DND-41 (cell line): ENCODE results near the gene B4GALNT1.

Experiments used
- ATAC-seq: fragments of 200-7000 bp; cut with Tn5 transposase; 3 replicates; pipeline ENCODE4 v1.9.1; 2021; ENCODE audit warnings: low read depth; ENCODE audit not compliant: insufficient read depth
- DNase-seq: peaks from one replicate; pipeline ENCODE4 v3.0.0-alpha.2; 2020
- H2AFZ ChIP-seq: 2 replicates; pipeline ENCODE4 v1.6.0; 2012; ENCODE audit warnings: low read depth, low read length
- H3K27ac ChIP-seq: 2 replicates; pipeline ENCODE4 v1.5.1; 2012; ENCODE audit warnings: low read length, inconsistent platforms
- H3K27me3 ChIP-seq: fragments of 200-600 bp; sonication (generic); 2 replicates; pipeline ENCODE4 v1.6.0; 2012; ENCODE audit warnings: low read length, mild to moderate bottlenecking, inconsistent platforms; ENCODE audit not compliant: insufficient read depth, poor library complexity
- H3K36me3 ChIP-seq: 2 replicates; pipeline ENCODE4 v1.5.1; 2012; ENCODE audit warnings: low read length, inconsistent platforms; ENCODE audit not compliant: insufficient read depth
- H3K4me1 ChIP-seq: 2 replicates; pipeline ENCODE4 v1.5.1; 2012; ENCODE audit warnings: mild to moderate bottlenecking, low read length; ENCODE audit not compliant: insufficient read depth
- H3K4me2 ChIP-seq: 2 replicates; pipeline ENCODE4 v1.6.0; 2012; ENCODE audit warnings: mild to moderate bottlenecking, moderate library complexity, low read length, inconsistent platforms; ENCODE audit not compliant: insufficient read depth
- H3K4me3 ChIP-seq, 2 experiments: fragments of 200-600 bp in 1 of 2; shearing (Covaris generic) in 1 of 2; 2 replicates each; pipeline ENCODE4 v1.5.1; 2012 to 2016; ENCODE audit warnings: inconsistent platforms in 2 of 2, low read length in 2 of 2, mild to moderate bottlenecking in 2 of 2, low read depth in 1 of 2, moderate library complexity in 1 of 2
- H3K79me2 ChIP-seq: 2 replicates; pipeline ENCODE4 v1.6.0; 2012; ENCODE audit warnings: low read length, inconsistent platforms; ENCODE audit not compliant: insufficient read depth
- H3K9ac ChIP-seq: 2 replicates; pipeline ENCODE4 v1.6.0; 2012; ENCODE audit warnings: low read depth, mild to moderate bottlenecking, inconsistent platforms, low read length, moderate library complexity
- H3K9me3 ChIP-seq: 2 replicates; pipeline ENCODE4 v1.5.1; 2012; ENCODE audit warnings: low read length, moderate library complexity, mild to moderate bottlenecking, inconsistent platforms; ENCODE audit not compliant: insufficient read depth, severe bottlenecking
- H4K20me1 ChIP-seq: 2 replicates; pipeline ENCODE4 v1.6.0; 2012; ENCODE audit warnings: low read length; ENCODE audit not compliant: insufficient read depth
- CTCF ChIP-seq: IDR thresholded peaks from 2 replicates; pipeline ENCODE4 v1.5.1; 2012; ENCODE audit warnings: borderline replicate concordance, low read length, moderate library complexity, mild to moderate bottlenecking; ENCODE audit not compliant: poor library complexity, severe bottlenecking; ENCODE audit errors: extremely low read depth
- EZH2 ChIP-seq: IDR thresholded peaks from 3 replicates; pipeline ENCODE4 v1.6.1; 2012; ENCODE audit warnings: borderline replicate concordance, low read depth, mild to moderate bottlenecking, moderate library complexity, low read length, inconsistent platforms; ENCODE audit not compliant: severe bottlenecking

The B4GALNT1 gene

DNA sequence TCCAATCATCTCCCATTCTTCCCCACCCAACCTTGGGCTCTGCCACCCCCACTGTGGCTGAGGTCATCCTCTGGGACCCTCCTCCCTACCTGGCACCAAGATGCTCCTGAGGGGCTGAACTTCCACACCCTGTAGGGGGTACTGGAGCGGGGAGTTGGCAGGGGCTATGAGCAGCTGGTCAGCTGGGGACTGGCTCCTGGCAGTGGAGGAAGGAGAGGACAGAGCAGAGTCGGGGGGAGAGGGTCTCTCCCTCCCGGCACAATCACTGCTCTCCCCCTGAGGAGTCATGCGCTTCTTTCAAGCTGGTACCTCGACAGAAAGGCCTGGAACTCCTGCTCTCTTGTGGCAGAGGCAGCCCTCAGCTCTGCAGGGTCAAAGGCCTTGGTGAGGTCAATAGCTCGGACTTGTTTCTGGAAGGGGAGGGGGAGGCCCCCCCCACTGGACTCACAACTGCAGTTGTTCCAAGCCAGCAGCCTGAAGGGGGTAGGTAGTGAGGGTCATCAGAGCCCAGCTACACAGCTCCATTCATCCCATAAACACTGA lies 2.0 kb downstream of the B4GALNT1 start:
- no peak for ATAC-seq
- no peaks in the 10 kb centered on the region for H3K79me2 ChIP-seq
- no peak overlapping the region for H3K27ac ChIP-seq
- H4K20me1 ChIP-seq = no peaks in the 10 kb centered on the region
- no peak overlapping the region for H3K4me3 ChIP-seq
- no peaks in the 10 kb centered on the region for H3K4me1 ChIP-seq
- DNase-seq = no peak
- no peak overlapping the region for H3K9ac ChIP-seq
- H3K36me3 ChIP-seq = no peaks in the 10 kb centered on the region
- TF ChIP-seq EZH2 (no peak), CTCF (no peak)
- H3K4me2 ChIP-seq = no peak overlapping the region
- H3K27me3 ChIP-seq = no peaks in the 10 kb centered on the region
- H3K9me3 ChIP-seq = no peaks in the 10 kb centered on the region
- H2AFZ ChIP-seq = no peak overlapping the region

DNA sequence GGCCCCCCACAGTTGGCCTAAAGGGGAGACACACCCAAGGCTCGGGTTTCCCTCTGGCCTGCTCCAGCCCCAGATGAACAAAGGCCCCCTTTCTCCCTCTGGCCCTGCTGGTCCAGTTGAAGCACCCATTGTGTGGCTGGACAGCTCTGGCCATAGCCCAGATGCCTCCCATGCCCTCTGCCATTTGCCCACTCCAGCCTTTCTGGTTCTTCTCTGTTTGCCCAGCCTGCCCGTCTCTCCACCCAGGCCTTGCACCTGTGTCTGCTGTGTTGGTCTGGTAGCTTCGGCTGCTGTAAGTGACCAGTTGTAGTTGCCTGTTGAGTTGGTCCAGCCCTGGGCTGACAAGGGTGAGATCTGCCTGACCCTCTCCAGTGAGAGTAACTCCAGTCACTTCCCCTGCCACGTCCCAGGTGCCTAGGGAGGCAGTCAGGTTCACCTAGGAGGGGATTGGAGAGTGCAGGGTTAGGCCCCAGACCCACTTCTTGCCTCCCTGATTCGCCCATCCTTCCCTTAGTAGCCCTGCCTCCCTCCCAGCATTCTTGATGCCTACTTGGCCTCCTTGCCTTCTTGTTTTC lies 3.0 kb downstream of the B4GALNT1 start:
- H3K36me3 ChIP-seq = no peaks in the 10 kb centered on the region
- no peaks in the 10 kb centered on the region for H3K9me3 ChIP-seq
- TF ChIP-seq CTCF (no peak), EZH2 (no peak)
- no peak overlapping the region for H3K27ac ChIP-seq
- no peaks in the 10 kb centered on the region for H3K79me2 ChIP-seq
- no peak overlapping the region for H3K4me2 ChIP-seq
- H3K9ac ChIP-seq = no peak overlapping the region
- H3K4me3 ChIP-seq = no peak overlapping the region
- H4K20me1 ChIP-seq = no peaks in the 10 kb centered on the region
- no peaks in the 10 kb centered on the region for H3K27me3 ChIP-seq
- H3K4me1 ChIP-seq = no peaks in the 10 kb centered on the region
- no peak overlapping the region for H2AFZ ChIP-seq
- ATAC-seq = no peak
- no peak for DNase-seq

- DNase-seq (no peak), ATAC-seq (no peak)
- Histone ChIP-seq H3K9ac (no peak overlapping the region), H3K79me2 (no peaks in the 10 kb centered on the region), H2AFZ (no peak overlapping the region; the same call in 1 of the 2 replicates), H3K36me3 (no peaks in the 10 kb centered on the region), H3K4me1 (no peaks in the 10 kb centered on the region), H3K27ac (no peak overlapping the region), H3K4me3 (no peak overlapping the region), H3K27me3 (peaks cover 8% of the 10 kb centered on the region), H4K20me1 (no peaks in the 10 kb centered on the region), H3K4me2 (no peak overlapping the region), H3K9me3 (no peaks in the 10 kb centered on the region)
- no peak for TF ChIP-seq EZH2
- no peak for TF ChIP-seq CTCF
Measured at GRCh38 chr12:57628280-57629191, 4.5 kb downstream of the B4GALNT1 start.
